Ovary (tissue), 9 donors: ENCODE measurements around the gene DPYSL5. TPM values are rescaled to one million over a fixed set of nuclear protein-coding genes. Genes with fewer than 3 reads are reported as not detected.

Source experiments
- DNase-seq, 5 donors: peaks; one replicate each; pipeline ENCODE4 v3.0.0-alpha.2; 2019 to 2020
- H3K27ac ChIP-seq, 2 donors: fragments of 200-600 bp; one replicate each; pipeline versions ENCODE4 v1.5.1 to v1.8.0; 2019 to 2022
- H3K27me3 ChIP-seq: fragments of 200-600 bp; one replicate; pipeline ENCODE4 v1.8.0; 2022
- H3K36me3 ChIP-seq: fragments of 200-600 bp; sonication (generic); one replicate; pipeline ENCODE4 v1.5.1; 2019
- H3K4me1 ChIP-seq: one replicate; pipeline ENCODE4 v1.8.1; 2013; ENCODE audit warnings: mild to moderate bottlenecking, moderate library complexity; ENCODE audit not compliant: insufficient read depth
- H3K4me3 ChIP-seq: fragments of 200-600 bp; sonication (generic); one replicate; pipeline ENCODE4 v1.5.1; 2017
- H3K9me3 ChIP-seq, 2 donors: fragments of 200-600 bp in 1 of 2; sonication (generic) in 1 of 2; one replicate each; pipeline versions ENCODE4 v1.5.1 to v1.8.1; 2013 to 2019; ENCODE audit warnings: mild to moderate bottlenecking in 1 of 2, moderate library complexity in 1 of 2
- EP300 ChIP-seq: sonication (generic); formaldehyde crosslinking; IDR thresholded peaks from one replicate; pipeline ENCODE4 v1.6.1; 2017; ENCODE audit warnings: antibody characterized with exemption
- POLR2A ChIP-seq: fragments of 450-650 bp; IDR thresholded peaks from one replicate; pipeline ENCODE4 v1.6.1; 2017; ENCODE audit warnings: antibody characterized with exemption, mild to moderate bottlenecking, moderate library complexity
- WGBS, 3 donors: extraction: QIAGEN DNeasy Blood & Tissue Kit in 1 of 3; methylation state at CpG; one replicate each; pipeline versions ENCODE4 v1.1.5 to v1.1.7; 2013 to 2017; 5-methylcytosine and 5-hydroxymethylcytosine counted together
- intact Hi-C, 4 donors: fragments of 100-400 bp; cut with DNase I; formaldehyde crosslinking; loops; one replicate each; pipeline versions ENCODE4 v1.11.0 to v1.15.1; 2022 to 2023
- polyA plus RNA-seq, 2 donors: library from polyadenylated mRNA; stranded (reverse); fragments of 200-250 nt in 1 of 2; fragments of 350-450 nt in 1 of 2; fragmentation: Illumina TruSeq in 1 of 2; extraction: RNeasy Lipid Tissue Mini Kit (QIAGEN cat#74804) in 1 of 2; gene quantifications; one replicate each; pipeline ENCODE4 v1.2.3, GENCODE V29; 2013 to 2014
- total RNA-seq, 7 donors: library from RNA; depleted of rRNA in 2 of 7; stranded (reverse); fragments of >200 nt in 2 of 7; fragmentation: NEBNext Ultra II Directional in 3 of 7; extraction: Animal tissue kit (Norgen Biotek cat#: 25700) in 3 of 7; gene quantifications; one replicate each; pipeline versions ENCODE4 v1.1.0 to v1.2.4, GENCODE V29; 2016 to 2023
- TF ChIP-seq, protein P1 (sequence below), 3 donors: fragments of 450-650 bp in 2 of 3; fragments of 200-600 bp in 1 of 3; IDR thresholded peaks; one replicate each; pipeline versions ENCODE4 v1.5.1 to v1.8.0; 2016 to 2022; ENCODE audit warnings: antibody characterized with exemption in 3 of 3, mild to moderate bottlenecking in 1 of 3
- donor health status: DM: no; HTN: no; CAD: no; lungs with moderate emphysema.
- donor health status: DM: no; HTN: no; CAD: no.
- donor health status: Bipolar disorder and iron deficiency.
- donor health status: DM: yes; HTN: yes; CAD: no.
- donor health status: DM: no; HTN: no; CAD: no.
- donor health status: DM: yes; HTN: yes; CAD: no.

Gene DPYSL5
- total and polyA plus RNA-seq, 9 donors: 0.05 to 0.78 (median 0.17) TPM; not detected in 3

DNA sequence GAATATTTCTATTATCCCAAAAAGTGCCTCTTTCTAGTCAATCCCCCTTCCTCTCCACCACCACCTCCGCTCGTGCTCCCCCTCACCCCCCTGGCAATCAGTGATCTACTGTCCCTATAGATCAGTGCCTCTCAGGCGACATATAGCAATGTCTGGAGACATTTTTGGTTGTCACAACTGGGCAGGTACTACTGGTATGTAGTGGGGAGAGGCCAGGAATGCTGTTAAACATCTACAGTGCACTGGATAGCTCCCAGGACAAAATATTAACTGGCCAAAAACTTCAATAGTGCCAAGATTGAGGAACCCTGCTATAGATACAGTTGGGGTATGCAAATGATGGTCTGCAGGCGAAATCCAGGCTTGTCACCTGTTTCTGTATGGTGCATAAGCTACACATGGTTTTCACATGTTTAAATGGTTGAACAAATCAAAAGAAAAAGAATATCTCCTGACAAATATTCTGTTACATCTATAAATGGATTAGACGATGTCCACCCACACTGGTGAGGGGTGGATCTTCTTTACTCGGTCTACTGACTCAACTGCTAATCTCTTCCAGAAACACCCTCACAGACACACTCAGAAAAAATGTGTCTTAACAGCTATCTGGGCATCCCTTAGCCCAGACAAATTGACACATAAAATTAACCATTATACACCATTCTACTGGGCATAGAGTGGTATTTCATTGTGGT, 25.5 kb downstream of the DPYSL5 start:
- TF ChIP-seq POLR2A: no peak
- TF ChIP-seq, protein P1, sequence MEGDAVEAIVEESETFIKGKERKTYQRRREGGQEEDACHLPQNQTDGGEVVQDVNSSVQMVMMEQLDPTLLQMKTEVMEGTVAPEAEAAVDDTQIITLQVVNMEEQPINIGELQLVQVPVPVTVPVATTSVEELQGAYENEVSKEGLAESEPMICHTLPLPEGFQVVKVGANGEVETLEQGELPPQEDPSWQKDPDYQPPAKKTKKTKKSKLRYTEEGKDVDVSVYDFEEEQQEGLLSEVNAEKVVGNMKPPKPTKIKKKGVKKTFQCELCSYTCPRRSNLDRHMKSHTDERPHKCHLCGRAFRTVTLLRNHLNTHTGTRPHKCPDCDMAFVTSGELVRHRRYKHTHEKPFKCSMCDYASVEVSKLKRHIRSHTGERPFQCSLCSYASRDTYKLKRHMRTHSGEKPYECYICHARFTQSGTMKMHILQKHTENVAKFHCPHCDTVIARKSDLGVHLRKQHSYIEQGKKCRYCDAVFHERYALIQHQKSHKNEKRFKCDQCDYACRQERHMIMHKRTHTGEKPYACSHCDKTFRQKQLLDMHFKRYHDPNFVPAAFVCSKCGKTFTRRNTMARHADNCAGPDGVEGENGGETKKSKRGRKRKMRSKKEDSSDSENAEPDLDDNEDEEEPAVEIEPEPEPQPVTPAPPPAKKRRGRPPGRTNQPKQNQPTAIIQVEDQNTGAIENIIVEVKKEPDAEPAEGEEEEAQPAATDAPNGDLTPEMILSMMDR (IDR thresholded peaks at IDR 0.05): no peak
- TF ChIP-seq EP300: no peak
- Histone ChIP-seq H3K36me3 (no peaks in the 10 kb centered on the region), H3K27me3 (no peaks in the 10 kb centered on the region), H3K4me3 (no peak overlapping the region), H3K27ac (no peak overlapping the region), H3K9me3 (no peaks in the 10 kb centered on the region), H3K4me1 (no peaks in the 10 kb centered on the region)
- 63 to 77% (median 70%) methylated on average over 6 of the region's 6 CpGs for WGBS, 3 donors
- no peak for DNase-seq
- intact Hi-C loops: no loop called here

DNA sequence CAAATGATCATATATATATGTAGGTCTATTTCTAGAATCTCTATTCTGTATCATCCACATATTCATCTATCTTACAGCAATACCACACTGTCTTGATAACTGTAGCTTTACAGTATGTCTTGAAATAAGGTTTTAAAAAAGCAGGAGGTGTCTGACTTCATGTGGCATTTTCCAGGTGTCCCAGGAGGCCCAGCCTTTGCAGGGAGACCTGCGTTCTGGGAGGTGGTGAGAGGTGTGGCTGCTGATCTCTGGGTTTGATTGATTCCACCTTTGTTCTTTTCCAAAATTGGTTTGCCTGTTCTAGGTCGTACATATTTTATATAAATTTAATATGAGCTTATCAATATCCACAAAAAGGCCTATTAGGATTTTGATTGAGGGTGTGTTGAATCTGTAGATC, 26.6 kb downstream of the DPYSL5 start:
- no peak for DNase-seq
- TF ChIP-seq EP300 (no peak), POLR2A (no peak)
- TF ChIP-seq, protein P1 (IDR thresholded peaks at IDR 0.05): no peak
- intact Hi-C loops: no loop called here
- Histone ChIP-seq H3K27me3 (no peaks in the 10 kb centered on the region), H3K36me3 (no peaks in the 10 kb centered on the region), H3K4me3 (no peak overlapping the region), H3K27ac (no peak overlapping the region), H3K4me1 (no peaks in the 10 kb centered on the region), H3K9me3 (no peaks in the 10 kb centered on the region)
- 83 to 89% (median 86%) methylated on average over 2 of the region's 2 CpGs for WGBS, 3 donors

DNA sequence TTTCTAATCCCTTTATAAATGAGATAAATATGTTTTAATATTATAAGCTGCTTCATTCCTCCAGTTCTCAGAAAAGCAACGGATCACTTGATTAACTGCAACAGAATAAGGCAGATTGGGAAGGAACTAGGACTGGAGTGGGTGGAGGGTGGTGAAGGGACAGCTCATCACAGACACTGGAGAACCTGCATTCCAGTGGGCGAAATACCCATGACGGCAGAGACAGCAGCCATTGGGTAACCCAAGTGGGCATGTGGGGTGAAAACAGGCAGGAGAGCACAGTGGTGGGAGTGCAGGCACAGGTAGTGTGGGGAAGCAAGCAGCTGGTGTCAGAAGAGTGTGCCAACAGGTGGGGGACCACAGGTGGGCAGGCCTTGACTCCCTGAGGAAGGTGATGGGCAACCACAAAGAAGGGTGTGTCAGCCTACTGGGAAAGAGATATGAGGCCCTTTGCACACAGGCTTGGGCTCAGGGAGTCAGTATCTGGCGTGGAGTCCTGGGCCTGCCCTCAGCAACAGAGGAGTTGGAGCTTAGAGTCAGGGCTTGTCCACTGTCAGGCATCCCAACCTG, 27.2 kb downstream of the DPYSL5 start:
- TF ChIP-seq, protein P1 (IDR thresholded peaks at IDR 0.05): no peak
- no peak for TF ChIP-seq POLR2A
- TF ChIP-seq EP300: no peak
- Histone ChIP-seq H3K27ac (no peak overlapping the region), H3K9me3 (no peaks in the 10 kb centered on the region), H3K4me1 (no peaks in the 10 kb centered on the region), H3K27me3 (no peaks in the 10 kb centered on the region), H3K4me3 (no peak overlapping the region), H3K36me3 (no peaks in the 10 kb centered on the region)
- 82 to 88% (median 84%) methylated on average over 4 of the region's 4 CpGs for WGBS, 3 donors
- DNase-seq: no peak
- intact Hi-C loops: no loop called here

DNA sequence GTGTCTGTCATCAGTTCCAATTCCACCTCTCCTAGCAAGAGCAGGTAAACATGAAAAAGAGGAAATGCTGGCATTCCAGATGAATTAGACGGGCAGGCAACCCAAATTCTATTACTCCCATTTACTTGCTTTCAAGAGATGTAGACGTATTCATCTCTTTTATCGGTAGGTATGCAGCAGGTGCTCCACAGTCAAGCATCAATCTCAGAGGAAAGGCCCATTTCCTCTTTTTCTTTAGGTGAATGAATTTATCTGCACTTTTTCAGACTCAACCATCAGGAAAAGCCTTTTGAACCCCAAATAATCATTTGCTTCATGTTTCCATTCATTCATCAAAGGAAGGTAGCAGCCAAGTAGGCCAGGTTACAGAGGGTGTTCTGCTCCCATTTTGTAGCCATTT, 27.9 kb downstream of the DPYSL5 start:
- no peaks in the 10 kb centered on the region for H3K9me3 ChIP-seq
- WGBS, 3 donors: 75 to 93% (median 80%) methylated on average over 3 of the region's 3 CpGs
- intact Hi-C loops: no loop called here

More for the DNA sequence above, 27.9 kb downstream of the DPYSL5 start:
- no peaks in the 10 kb centered on the region for H3K27me3 ChIP-seq
- H3K36me3 ChIP-seq: no peaks in the 10 kb centered on the region
- no peaks in the 10 kb centered on the region for H3K4me1 ChIP-seq
- DNase-seq: no peak
- TF ChIP-seq EP300: no peak
- no peak for TF ChIP-seq POLR2A
- TF ChIP-seq, protein P1 (IDR thresholded peaks at IDR 0.05): no peak
- H3K4me3 ChIP-seq: no peak overlapping the region
- H3K27ac ChIP-seq: no peak overlapping the region
